ENCODE data around the gene LIPG.

- TF ChIP-seq CTCF (conservative IDR thresholded peaks at IDR 0.05; ENCODE audit: low read depth, low read length) (no peak), EZH2 (IDR thresholded peaks at IDR 0.05; ENCODE audit: borderline replicate concordance, low read depth, low read length, poor library complexity, severe bottlenecking) (no peak)
Observed at GRCh38 chr18:49563130-49563540, 1.3 kb downstream of the LIPG start.
